Measurements from ENCODE around the gene DCLK2.

Gene DCLK2

GRCh38 chr4:150199056-150199455, 120.8 kb downstream of the DCLK2 start:
- no peak overlapping the region for H3K27ac ChIP-seq (ENCODE audit: low read depth, low read length)
- H4K20me1 ChIP-seq (ENCODE audit: low read depth, low read length) = no peaks in the 10 kb centered on the region
- no peak overlapping the region for H3K9ac ChIP-seq (ENCODE audit: low read length)
- H3K9me2 ChIP-seq (replicated peaks; ENCODE audit: insufficient read depth, low read length) = no peaks in the 10 kb centered on the region
- H3K79me2 ChIP-seq (ENCODE audit: insufficient read depth, low read length) = no peaks in the 10 kb centered on the region
- H2AFZ ChIP-seq (ENCODE audit: low read depth, low read length, severe bottlenecking) = no peak overlapping the region
- H3F3A ChIP-seq (ENCODE audit: insufficient read depth) = no peaks in the 10 kb centered on the region
- H3K36me3 ChIP-seq (ENCODE audit: low read length) = no peaks in the 10 kb centered on the region
- TF ChIP-seq CTCF (IDR thresholded peaks at IDR 0.05; ENCODE audit: insufficient read depth, low read length, poor library complexity, severe bottlenecking) (no peak), EZH2phosphoT487 (conservative IDR thresholded peaks at IDR 0.05; ENCODE audit: low read length) (no peak)
- no peak overlapping the region for H3K4me3 ChIP-seq (ENCODE audit: insufficient read depth, low read length, poor library complexity, severe bottlenecking)
- no peaks in the 10 kb centered on the region for H3K9me3 ChIP-seq (ENCODE audit: insufficient read depth, low read length)
- no peaks in the 10 kb centered on the region for H3K27me3 ChIP-seq (ENCODE audit: low read length)
- H3K4me2 ChIP-seq (ENCODE audit: low read depth, low read length, poor library complexity, severe bottlenecking) = no peak overlapping the region

- Histone ChIP-seq H3K4me3 (ENCODE audit: insufficient read depth, low read length, poor library complexity, severe bottlenecking) (no peak overlapping the region), H3K27ac (ENCODE audit: low read depth, low read length) (no peak overlapping the region), H3K27me3 (ENCODE audit: low read length) (no peaks in the 10 kb centered on the region), H3K4me2 (ENCODE audit: low read depth, low read length, poor library complexity, severe bottlenecking) (no peak overlapping the region), H3F3A (ENCODE audit: insufficient read depth) (no peaks in the 10 kb centered on the region), H4K20me1 (ENCODE audit: low read depth, low read length) (no peaks in the 10 kb centered on the region), H3K36me3 (ENCODE audit: low read length) (no peaks in the 10 kb centered on the region), H3K79me2 (ENCODE audit: insufficient read depth, low read length) (no peaks in the 10 kb centered on the region), H2AFZ (ENCODE audit: low read depth, low read length, severe bottlenecking) (no peak overlapping the region), H3K9me3 (ENCODE audit: insufficient read depth, low read length) (no peaks in the 10 kb centered on the region), H3K9me2 (replicated peaks; ENCODE audit: insufficient read depth, low read length) (no peaks in the 10 kb centered on the region), H3K9ac (ENCODE audit: low read length) (no peak overlapping the region)
- no peak for TF ChIP-seq CTCF (IDR thresholded peaks at IDR 0.05; ENCODE audit: insufficient read depth, low read length, poor library complexity, severe bottlenecking)
- no peak for TF ChIP-seq EZH2phosphoT487 (conservative IDR thresholded peaks at IDR 0.05; ENCODE audit: low read length)
Measured at GRCh38 chr4:150205016-150205415, 126.8 kb downstream of the DCLK2 start.

GRCh38 chr4:150206265-150206664, 128.0 kb downstream of the DCLK2 start:
- Histone ChIP-seq H3K9me2 (replicated peaks; ENCODE audit: insufficient read depth, low read length) (no peaks in the 10 kb centered on the region), H3K4me2 (ENCODE audit: low read depth, low read length, poor library complexity, severe bottlenecking) (no peak overlapping the region), H3K9ac (ENCODE audit: low read length) (no peak overlapping the region)

More at GRCh38 chr4:150206265-150206664, 128.0 kb downstream of the DCLK2 start:
- TF ChIP-seq CTCF (IDR thresholded peaks at IDR 0.05; ENCODE audit: insufficient read depth, low read length, poor library complexity, severe bottlenecking) = no peak
- no peak for TF ChIP-seq EZH2phosphoT487 (conservative IDR thresholded peaks at IDR 0.05; ENCODE audit: low read length)
- Histone ChIP-seq H3K9me3 (ENCODE audit: insufficient read depth, low read length) (no peaks in the 10 kb centered on the region), H3K4me3 (ENCODE audit: insufficient read depth, low read length, poor library complexity, severe bottlenecking) (no peak overlapping the region), H3K36me3 (ENCODE audit: low read length) (no peaks in the 10 kb centered on the region), H3K79me2 (ENCODE audit: insufficient read depth, low read length) (no peaks in the 10 kb centered on the region), H3K27me3 (ENCODE audit: low read length) (no peaks in the 10 kb centered on the region), H4K20me1 (ENCODE audit: low read depth, low read length) (no peaks in the 10 kb centered on the region), H3K27ac (ENCODE audit: low read depth, low read length) (no peak overlapping the region), H2AFZ (ENCODE audit: low read depth, low read length, severe bottlenecking) (no peak overlapping the region), H3F3A (ENCODE audit: insufficient read depth) (no peaks in the 10 kb centered on the region)

Data from SU-DHL-6 (cell line).